GM21367 (cell line): ENCODE measurements around the gene CRLF2.
"Not testable (repeated sequence)": the region's sequence is repeated elsewhere in the genome, so short reads cannot be mapped to it uniquely, and the experiment has no call there.

Experiments
- ATAC-seq: cut with Tn5 transposase; IDR thresholded peaks from one replicate; pipeline ENCODE4 v1.9.1; 2021; ENCODE audit not compliant: unreplicated experiment

The CRLF2 gene

GRCh38 chrX:1170243-1170642, 42.2 kb downstream of the CRLF2 start:
- no peak for ATAC-seq

- ATAC-seq: no peak
Observed at GRCh38 chrX:1169189-1169588, 43.3 kb downstream of the CRLF2 start.

- no peak for ATAC-seq
Observed at GRCh38 chrX:1167918-1168481, 44.4 kb downstream of the CRLF2 start.

- ATAC-seq: no peak
Observed at GRCh38 chrX:1167466-1167865, 45.0 kb downstream of the CRLF2 start.

- no peak for ATAC-seq
Observed at GRCh38 chrX:1165535-1166196, 46.8 kb downstream of the CRLF2 start.

GRCh38 chrX:1164322-1165288, 47.8 kb downstream of the CRLF2 start:
- ATAC-seq: no peak

- no peak for ATAC-seq
Observed at GRCh38 chrX:1163231-1163630, 49.2 kb downstream of the CRLF2 start.

- ATAC-seq: no peak
Observed at GRCh38 chrX:1162119-1162916, 50.1 kb downstream of the CRLF2 start.

GRCh38 chrX:1159548-1159947, 52.9 kb downstream of the CRLF2 start:
- no peak for ATAC-seq

- not testable (repeated sequence) for ATAC-seq
Observed at GRCh38 chrX:1156681-1157455, 55.6 kb downstream of the CRLF2 start.

- ATAC-seq: no peak
Observed at GRCh38 chrX:1153940-1154339, 58.5 kb downstream of the CRLF2 start.

- ATAC-seq: no peak
Observed at GRCh38 chrX:1152090-1152489, 60.4 kb downstream of the CRLF2 start.

GRCh38 chrX:1151378-1152077, 60.9 kb downstream of the CRLF2 start:
- no peak for ATAC-seq

- ATAC-seq: no peak
Observed at GRCh38 chrX:1150569-1151347, 61.7 kb downstream of the CRLF2 start.

- no peak for ATAC-seq
Observed at GRCh38 chrX:1147611-1148515, 64.6 kb downstream of the CRLF2 start.

GRCh38 chrX:1144293-1144692, 68.2 kb downstream of the CRLF2 start:
- no peak for ATAC-seq
